ENCODE data around the gene AGO1. TPM values are rescaled to one million over a fixed set of nuclear protein-coding genes. Genes with fewer than 3 reads are reported as not detected.

The AGO1 gene
- total and polyA plus RNA-seq, 2 of the 13 experiments (the other 11 are each of a cell fraction or from before 2014, with no cell fraction given): 9.2 to 18.6 TPM

DNA sequence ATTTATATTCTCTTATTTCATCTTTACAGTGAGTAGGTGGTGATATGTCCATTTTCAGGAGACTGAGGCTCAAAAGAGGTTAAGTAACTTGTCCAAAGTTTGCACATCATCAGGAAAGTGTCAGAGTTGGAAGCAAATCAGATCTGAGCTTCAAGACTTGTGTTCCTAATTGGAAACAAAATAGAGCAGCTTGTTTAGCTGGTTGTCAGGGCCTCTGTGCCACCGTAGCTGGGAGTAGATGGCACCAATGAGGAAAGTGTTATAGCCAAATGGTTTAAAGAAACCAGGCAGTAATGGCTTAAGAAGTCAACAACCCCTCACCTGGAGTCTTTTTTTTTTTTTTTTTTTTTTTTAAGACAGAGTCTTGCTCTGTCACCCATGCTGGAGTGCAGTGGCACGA, 19.7 kb downstream of the AGO1 start:
- H3K4me1 ChIP-seq (ENCODE audit: insufficient read depth, low read length): peaks cover 9% of the 10 kb centered on the region
- ATAC-seq (no peak), FAIRE-seq (no peak), DNase-seq (ENCODE audit: low spot score) (no peak)
- 100% methylated on average over 2 of the region's 2 CpGs for WGBS (ENCODE audit: low lambda C conversion rate)
- H2AFZ ChIP-seq (ENCODE audit: low read length): no peak overlapping the region
- ChIA-PET POLR2A (no interaction called here), CTCF (ENCODE audit: low intra/inter-chr PET ratio, low total read pairs) (no interaction called here)
- no peak for TF ChIP-seq TBX2 (CRISPR knock-in tag; IDR thresholded peaks at IDR 0.05; ENCODE audit: borderline replicate concordance)
- H3K9ac ChIP-seq (ENCODE audit: insufficient read depth, low read depth, low read length): no peak overlapping the region
- no peak overlapping the region for H3K27ac ChIP-seq (ENCODE audit: extremely low read length, insufficient read depth, low read length)
- H4K20me1 ChIP-seq (ENCODE audit: insufficient read depth, low read length): no peaks in the 10 kb centered on the region
- in situ Hi-C loops (cut with HindIII; ENCODE audit: extremely low pct_ligation_motif_present, low pct_unique_long_range_greater_than_20kb): no loop called here
- no peak overlapping the region for H3K4me3 ChIP-seq (replicated peaks in 1 of 3; ENCODE audit: insufficient read depth in 1 of 3, low read depth in 2 of 3, low read length in 3 of 3)
- H3K79me2 ChIP-seq (ENCODE audit: insufficient read depth, low read length): no peaks in the 10 kb centered on the region
- H3K9me3 ChIP-seq (ENCODE audit: low read length): no peaks in the 10 kb centered on the region
- H3K36me3 ChIP-seq (replicated peaks in 1 of 2; ENCODE audit: control insufficient read depth in 1 of 2, insufficient read depth in 2 of 2, low read length in 2 of 2): peaks cover 14 to 44% of the 10 kb centered on the region in 2 experiments
- no peaks in the 10 kb centered on the region for H3K27me3 ChIP-seq (ENCODE audit: control insufficient read depth in 1 of 2, insufficient read depth in 2 of 2, low read length in 2 of 2)
- intact Hi-C loops (cut with micrococcal nuclease; ENCODE audit: unreplicated experiment): no loop called here
- no TSS peak for BruUV-seq (replicated peaks)
- no peak overlapping the region for H3K4me2 ChIP-seq (ENCODE audit: low read depth, low read length)

DNA sequence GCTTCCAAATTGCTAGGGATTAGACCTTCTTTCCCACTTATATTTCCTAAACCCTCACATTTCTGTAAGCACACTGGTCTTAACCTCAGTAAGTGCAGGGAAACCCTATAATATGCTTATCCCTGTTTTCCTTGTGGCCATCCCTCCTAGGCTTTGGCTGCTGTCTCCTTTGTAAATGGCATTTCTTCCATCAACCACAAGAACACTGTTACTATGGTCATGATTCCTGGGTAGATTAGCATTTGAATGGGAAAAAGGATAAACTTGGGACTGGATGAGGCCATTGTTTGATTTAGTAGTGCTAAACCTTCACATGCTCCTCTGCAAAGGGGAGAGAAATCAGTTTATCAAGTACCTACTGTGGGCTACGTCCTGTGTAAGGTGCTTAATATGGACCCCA, 31.7 kb downstream of the AGO1 start:
- FAIRE-seq: no peak
- intact Hi-C loops (cut with micrococcal nuclease; ENCODE audit: unreplicated experiment) (no loop called here), in situ Hi-C loops (cut with HindIII; ENCODE audit: extremely low pct_ligation_motif_present, low pct_unique_long_range_greater_than_20kb) (no loop called here)
- no peaks in the 10 kb centered on the region for H4K20me1 ChIP-seq (ENCODE audit: insufficient read depth, low read length)
- no peak for DNase-seq (ENCODE audit: low spot score)
- H3K36me3 ChIP-seq (replicated peaks in 1 of 2; ENCODE audit: control insufficient read depth in 1 of 2, insufficient read depth in 2 of 2, low read length in 2 of 2): peaks cover 27 to 76% of the 10 kb centered on the region in 2 experiments
- no peak for ATAC-seq
- H3K79me2 ChIP-seq (ENCODE audit: insufficient read depth, low read length): no peaks in the 10 kb centered on the region
- 92% methylated on average over 1 of the region's 1 CpG for WGBS (ENCODE audit: low lambda C conversion rate)
- no peak overlapping the region for H3K4me3 ChIP-seq (replicated peaks in 1 of 3; ENCODE audit: insufficient read depth in 1 of 3, low read depth in 2 of 3, low read length in 3 of 3)
- no peak overlapping the region for H3K27ac ChIP-seq (ENCODE audit: extremely low read length, insufficient read depth, low read length)
- CTCF ChIA-PET (ENCODE audit: low intra/inter-chr PET ratio, low total read pairs): no interaction called here
- TF ChIP-seq, protein P1, sequence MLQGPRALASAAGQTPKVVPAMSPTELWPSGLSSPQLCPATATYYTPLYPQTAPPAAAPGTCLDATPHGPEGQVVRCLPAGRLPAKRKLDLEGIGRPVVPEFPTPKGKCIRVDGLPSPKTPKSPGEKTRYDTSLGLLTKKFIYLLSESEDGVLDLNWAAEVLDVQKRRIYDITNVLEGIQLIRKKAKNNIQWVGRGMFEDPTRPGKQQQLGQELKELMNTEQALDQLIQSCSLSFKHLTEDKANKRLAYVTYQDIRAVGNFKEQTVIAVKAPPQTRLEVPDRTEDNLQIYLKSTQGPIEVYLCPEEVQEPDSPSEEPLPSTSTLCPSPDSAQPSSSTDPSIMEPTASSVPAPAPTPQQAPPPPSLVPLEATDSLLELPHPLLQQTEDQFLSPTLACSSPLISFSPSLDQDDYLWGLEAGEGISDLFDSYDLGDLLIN (CRISPR knock-in tag; IDR thresholded peaks at IDR 0.05; ENCODE audit: borderline replicate concordance): no peak
- TF ChIP-seq RNF2 (conservative IDR thresholded peaks at IDR 0.05; ENCODE audit: low read depth): no peak
- TF ChIP-seq RARA (CRISPR knock-in tag; IDR thresholded peaks at IDR 0.05): no peak
- TF ChIP-seq IRX3 (CRISPR knock-in tag; IDR thresholded peaks at IDR 0.05; ENCODE audit: borderline replicate concordance, low read depth): no peak
- no peak for TF ChIP-seq RBFOX2 (IDR thresholded peaks at IDR 0.05; ENCODE audit: low read depth, low read length)
- no peak for TF ChIP-seq HDAC1 (CRISPR knock-in tag; IDR thresholded peaks at IDR 0.05)
- no peak for TF ChIP-seq ZFP82 (CRISPR knock-in tag; IDR thresholded peaks at IDR 0.05; ENCODE audit: borderline replicate concordance)
- TF ChIP-seq FOSL2 (CRISPR knock-in tag; IDR thresholded peaks at IDR 0.05): no peak
- TF ChIP-seq HOXA5 (CRISPR knock-in tag; IDR thresholded peaks at IDR 0.05): no peak
- TF ChIP-seq ZBTB7B (CRISPR knock-in tag; IDR thresholded peaks at IDR 0.05): no peak
- TF ChIP-seq, protein P2, sequence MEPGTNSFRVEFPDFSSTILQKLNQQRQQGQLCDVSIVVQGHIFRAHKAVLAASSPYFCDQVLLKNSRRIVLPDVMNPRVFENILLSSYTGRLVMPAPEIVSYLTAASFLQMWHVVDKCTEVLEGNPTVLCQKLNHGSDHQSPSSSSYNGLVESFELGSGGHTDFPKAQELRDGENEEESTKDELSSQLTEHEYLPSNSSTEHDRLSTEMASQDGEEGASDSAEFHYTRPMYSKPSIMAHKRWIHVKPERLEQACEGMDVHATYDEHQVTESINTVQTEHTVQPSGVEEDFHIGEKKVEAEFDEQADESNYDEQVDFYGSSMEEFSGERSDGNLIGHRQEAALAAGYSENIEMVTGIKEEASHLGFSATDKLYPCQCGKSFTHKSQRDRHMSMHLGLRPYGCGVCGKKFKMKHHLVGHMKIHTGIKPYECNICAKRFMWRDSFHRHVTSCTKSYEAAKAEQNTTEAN (CRISPR knock-in tag; conservative IDR thresholded peaks at IDR 0.05): no peak
- TF ChIP-seq, protein P3, sequence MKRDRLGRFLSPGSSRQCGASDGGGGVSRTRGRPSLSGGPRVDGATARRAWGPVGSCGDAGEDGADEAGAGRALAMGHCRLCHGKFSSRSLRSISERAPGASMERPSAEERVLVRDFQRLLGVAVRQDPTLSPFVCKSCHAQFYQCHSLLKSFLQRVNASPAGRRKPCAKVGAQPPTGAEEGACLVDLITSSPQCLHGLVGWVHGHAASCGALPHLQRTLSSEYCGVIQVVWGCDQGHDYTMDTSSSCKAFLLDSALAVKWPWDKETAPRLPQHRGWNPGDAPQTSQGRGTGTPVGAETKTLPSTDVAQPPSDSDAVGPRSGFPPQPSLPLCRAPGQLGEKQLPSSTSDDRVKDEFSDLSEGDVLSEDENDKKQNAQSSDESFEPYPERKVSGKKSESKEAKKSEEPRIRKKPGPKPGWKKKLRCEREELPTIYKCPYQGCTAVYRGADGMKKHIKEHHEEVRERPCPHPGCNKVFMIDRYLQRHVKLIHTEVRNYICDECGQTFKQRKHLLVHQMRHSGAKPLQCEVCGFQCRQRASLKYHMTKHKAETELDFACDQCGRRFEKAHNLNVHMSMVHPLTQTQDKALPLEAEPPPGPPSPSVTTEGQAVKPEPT (CRISPR knock-in tag; IDR thresholded peaks at IDR 0.05; ENCODE audit: low read depth): no peak
- H2AFZ ChIP-seq (ENCODE audit: low read length): no peak overlapping the region
- no TSS peak for BruUV-seq (replicated peaks)
- H3K27me3 ChIP-seq (ENCODE audit: control insufficient read depth in 1 of 2, insufficient read depth in 2 of 2, low read length in 2 of 2): no peaks in the 10 kb centered on the region
- H3K4me1 ChIP-seq (ENCODE audit: insufficient read depth, low read length): no peaks in the 10 kb centered on the region
- no peaks in the 10 kb centered on the region for H3K9me3 ChIP-seq (ENCODE audit: low read length)
- H3K9ac ChIP-seq (ENCODE audit: insufficient read depth, low read depth, low read length): no peak overlapping the region
- POLR2A ChIA-PET: no interaction called here
- H3K4me2 ChIP-seq (ENCODE audit: low read depth, low read length): no peak overlapping the region
